HCT116 (cell line): Measurements from ENCODE around the gene NRSN1. TPM values are rescaled to one million over a fixed set of nuclear protein-coding genes. Genes with fewer than 3 reads are reported as not detected.

Source experiments
- FOSL1 ChIP-seq: IDR thresholded peaks from 2 replicates; pipeline ENCODE4 v1.6.1; 2012; ENCODE audit warnings: low read depth
- POLR2A ChIP-seq: IDR thresholded peaks from 2 replicates; pipeline ENCODE4 v1.7.0; 2011; ENCODE audit warnings: borderline replicate concordance; ENCODE audit not compliant: insufficient read depth, insufficient read length; ENCODE audit errors: extremely low read depth
- POLR2AphosphoS5 ChIP-seq: IDR thresholded peaks from 2 replicates; pipeline ENCODE4 v1.6.1; 2011; ENCODE audit warnings: mild to moderate bottlenecking, low read depth, low read length, moderate library complexity
- RAD21 ChIP-seq: IDR thresholded peaks from 2 replicates; pipeline ENCODE4 v1.6.1; 2012; ENCODE audit warnings: low read depth, mild to moderate bottlenecking
- SIN3A ChIP-seq: IDR thresholded peaks from 2 replicates; pipeline ENCODE4 v1.6.1; 2012; ENCODE audit warnings: low read depth
- SP1 ChIP-seq: IDR thresholded peaks from 2 replicates; pipeline ENCODE4 v1.6.1; 2012; ENCODE audit warnings: low read depth
- SRF ChIP-seq: IDR thresholded peaks from 2 replicates; pipeline ENCODE4 v1.6.1; 2012; ENCODE audit warnings: low read depth
- total RNA-seq: library from RNA; stranded (reverse); gene quantifications from one replicate; pipeline ENCODE4 v1.2.1, GENCODE V29; 2021; ENCODE audit not compliant: unreplicated experiment
- TF ChIP-seq, protein P1 (sequence below): IDR thresholded peaks from 2 replicates; pipeline ENCODE4 v1.6.1; 2011; ENCODE audit warnings: mild to moderate bottlenecking, low read length, moderate library complexity; ENCODE audit not compliant: insufficient replicate concordance; ENCODE audit errors: extremely low read depth

NRSN1 gene
- total RNA-seq, 1 experiment from 2014 or later, result not detected

DNA sequence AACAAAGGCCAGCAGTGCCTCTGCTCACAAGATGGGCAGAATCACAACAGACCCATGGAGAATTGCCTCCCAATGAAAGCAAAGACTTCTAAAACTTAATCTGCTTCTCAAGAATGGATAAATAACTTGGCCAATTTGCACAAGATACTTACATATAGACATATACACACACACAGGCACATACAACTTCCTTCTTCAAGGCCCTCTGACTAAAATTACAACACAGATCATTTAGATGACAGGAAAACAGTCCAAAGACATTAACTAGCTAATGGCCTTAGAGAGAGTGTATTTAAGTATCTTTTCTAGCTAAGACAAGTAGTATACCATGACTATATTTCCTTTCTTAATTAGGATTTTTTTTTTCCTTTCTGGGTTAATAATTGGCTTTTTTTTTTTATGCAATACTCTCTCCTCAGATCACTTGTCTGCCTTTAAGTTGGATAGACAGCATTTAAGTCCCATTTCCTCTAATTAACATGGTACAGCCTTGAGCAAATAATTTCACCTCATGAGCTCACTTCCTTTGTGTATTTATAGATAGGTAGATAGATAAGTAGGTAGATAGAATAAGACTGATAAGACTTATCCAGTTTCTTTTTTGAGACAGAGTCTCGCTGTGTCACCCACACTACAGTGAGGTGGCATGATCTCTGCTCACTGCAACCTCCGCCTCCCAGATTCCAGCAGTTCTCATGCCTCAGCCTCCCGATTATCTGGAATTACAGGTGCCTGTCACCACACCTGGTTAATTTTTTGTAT, 70.0 kb downstream of the NRSN1 start (continued):
- TF ChIP-seq, protein P1, sequence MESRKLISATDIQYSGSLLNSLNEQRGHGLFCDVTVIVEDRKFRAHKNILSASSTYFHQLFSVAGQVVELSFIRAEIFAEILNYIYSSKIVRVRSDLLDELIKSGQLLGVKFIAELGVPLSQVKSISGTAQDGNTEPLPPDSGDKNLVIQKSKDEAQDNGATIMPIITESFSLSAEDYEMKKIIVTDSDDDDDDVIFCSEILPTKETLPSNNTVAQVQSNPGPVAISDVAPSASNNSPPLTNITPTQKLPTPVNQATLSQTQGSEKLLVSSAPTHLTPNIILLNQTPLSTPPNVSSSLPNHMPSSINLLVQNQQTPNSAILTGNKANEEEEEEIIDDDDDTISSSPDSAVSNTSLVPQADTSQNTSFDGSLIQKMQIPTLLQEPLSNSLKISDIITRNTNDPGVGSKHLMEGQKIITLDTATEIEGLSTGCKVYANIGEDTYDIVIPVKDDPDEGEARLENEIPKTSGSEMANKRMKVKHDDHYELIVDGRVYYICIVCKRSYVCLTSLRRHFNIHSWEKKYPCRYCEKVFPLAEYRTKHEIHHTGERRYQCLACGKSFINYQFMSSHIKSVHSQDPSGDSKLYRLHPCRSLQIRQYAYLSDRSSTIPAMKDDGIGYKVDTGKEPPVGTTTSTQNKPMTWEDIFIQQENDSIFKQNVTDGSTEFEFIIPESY, result no peak
- TF ChIP-seq RAD21, result no peak
- no peak for TF ChIP-seq SP1
- TF ChIP-seq POLR2A, result no peak
- no peak for TF ChIP-seq POLR2AphosphoS5
- no peak for TF ChIP-seq SIN3A
- TF ChIP-seq FOSL1, result no peak
- no peak for TF ChIP-seq SRF

Other genes with a start within 250 kb of the NRSN1 start
- 0.17 TPM for gene DCDC2, start 231.8 kb downstream of the NRSN1 start, total RNA-seq